HepG2 (cell line): ENCODE data around the gene STAB2. TPM values are rescaled to one million over a fixed set of nuclear protein-coding genes. Genes with fewer than 3 reads are reported as not detected.
A peak's percentile ranks its signal among the peaks of the same experiment; 100 is the strongest.

ENCODE experiments used
- ATAC-seq: fragments of 200-7000 bp; cut with Tn5 transposase; 3 replicates; pipeline ENCODE4 v1.9.1; 2020; ENCODE audit warnings: mild to moderate bottlenecking, moderate library complexity
- BruUV-seq: library from RNA; stranded (reverse); fragments of 400-500 nt; replicated peaks from 2 replicates; lab custom pipeline; 2021; lab: Mats Ljungman, UMichigan
- CTCF ChIA-PET: fragments of 300-600 bp; formaldehyde crosslinking; extraction: SDS; loops from one replicate; lab custom pipeline; 2021; ENCODE audit warnings: low total read pairs, inconsistent platforms, low intra/inter-chr PET ratio; lab: Yijun Ruan, JAX
- POLR2A ChIA-PET: fragments of 350-600 bp; sonication (Branson Sonifier 250); formaldehyde crosslinking; loops from one replicate; lab custom pipeline; 2020; ENCODE audit warnings: antibody characterized with exemption, inconsistent platforms; lab: Yijun Ruan, JAX
- DNase-seq: peaks from one replicate; pipeline ENCODE4 v3.0.0-alpha.2; 2015; ENCODE audit warnings: low spot score
- FAIRE-seq: peaks from 3 replicates; lab custom pipeline; 2011; peaks lifted over from hg19 to GRCh38; lab: Jason Lieb, UNC
- H2AFZ ChIP-seq: one replicate; pipeline ENCODE4 v1.6.1; 2011; ENCODE audit warnings: low read length, inconsistent platforms
- H3K27ac ChIP-seq: fragments of 300-600 bp; 3 replicates; pipeline ENCODE4 v1.8.0; 2011; ENCODE audit warnings: mixed run types, mild to moderate bottlenecking, mixed read lengths, low read length, inconsistent platforms; ENCODE audit not compliant: insufficient read depth; ENCODE audit errors: extremely low read length
- H3K27me3 ChIP-seq, 2 experiments: fragments of 200-600 bp in 1 of 2; 2 replicates in 1 of 2; 3 replicates in 1 of 2; pipeline versions ENCODE4 v1.6.0 to v1.8.0; 2011; ENCODE audit warnings: low read length in 2 of 2, mild to moderate bottlenecking in 2 of 2, moderate library complexity in 2 of 2, inconsistent platforms in 1 of 2; ENCODE audit not compliant: insufficient read depth in 2 of 2, control insufficient read depth in 1 of 2
- H3K36me3 ChIP-seq, 2 experiments: fragments of 200-600 bp in 1 of 2; replicated peaks in 1 of 2; 2 replicates in 1 of 2; 3 replicates in 1 of 2; pipeline versions ENCODE4 v1.5.1 to v1.8.0; 2011; ENCODE audit warnings: low read length in 2 of 2, inconsistent platforms in 1 of 2; ENCODE audit not compliant: insufficient read depth in 2 of 2, control insufficient read depth in 1 of 2
- H3K4me1 ChIP-seq: 2 replicates; pipeline ENCODE4 v1.5.1; 2012; ENCODE audit warnings: low read length, inconsistent platforms; ENCODE audit not compliant: insufficient read depth
- H3K4me2 ChIP-seq: 2 replicates; pipeline ENCODE4 v1.6.0; 2011; ENCODE audit warnings: low read depth, low read length, inconsistent platforms
- H3K4me3 ChIP-seq, 3 experiments: fragments of 200-600 bp in 1 of 3; sonication (generic), shearing (Covaris generic) in 1 of 3; replicated peaks in 1 of 3; 2 replicates each; pipeline ENCODE4 v1.5.1; 2011 to 2016; ENCODE audit warnings: low read length in 3 of 3, inconsistent platforms in 2 of 3, low read depth in 2 of 3, mild to moderate bottlenecking in 2 of 3, control low read depth in 1 of 3, mixed read lengths in 1 of 3; ENCODE audit not compliant: insufficient read depth in 1 of 3
- H3K79me2 ChIP-seq: one replicate; pipeline ENCODE4 v1.6.1; 2011; ENCODE audit warnings: low read length, inconsistent platforms; ENCODE audit not compliant: insufficient read depth
- H3K9ac ChIP-seq: 2 replicates; pipeline ENCODE4 v1.6.0; 2011; ENCODE audit warnings: mild to moderate bottlenecking, low read depth, low read length, inconsistent platforms; ENCODE audit not compliant: insufficient read depth
- H3K9me3 ChIP-seq: 2 replicates; pipeline ENCODE4 v1.5.1; 2012; ENCODE audit warnings: mild to moderate bottlenecking, low read length
- H4K20me1 ChIP-seq: 2 replicates; pipeline ENCODE4 v1.6.0; 2011; ENCODE audit warnings: inconsistent platforms, mild to moderate bottlenecking, low read length, moderate library complexity; ENCODE audit not compliant: insufficient read depth
- ATF6 ChIP-seq: sonication (generic); formaldehyde crosslinking; conservative IDR thresholded peaks from 2 replicates; pipeline ENCODE4 v1.4.0; 2020; ENCODE audit warnings: missing genetic modification reagents
- CREM ChIP-seq, 2 experiments: sonication (generic) in 1 of 2; formaldehyde crosslinking in 1 of 2; IDR thresholded peaks; 2 replicates each; pipeline versions ENCODE4 v1.4.0 to v1.6.1; 2016 to 2020; ENCODE audit warnings: antibody characterized with exemption in 1 of 2, mild to moderate bottlenecking in 1 of 2, missing genetic modification reagents in 1 of 2
- KMT2B ChIP-seq: IDR thresholded peaks from 2 replicates; pipeline ENCODE4 v1.6.1; 2016; ENCODE audit warnings: missing genetic modification reagents, missing compliant biosample characterization
- NFE2 ChIP-seq: sonication (generic); formaldehyde crosslinking; IDR thresholded peaks from 2 replicates; pipeline ENCODE4 v1.4.0; 2020; ENCODE audit warnings: missing genetic modification reagents
- ZNF263 ChIP-seq: sonication (generic); formaldehyde crosslinking; IDR thresholded peaks from 2 replicates; pipeline ENCODE4 v1.4.0; 2020; ENCODE audit warnings: missing genetic modification reagents
- ZNF788 ChIP-seq: sonication (generic); formaldehyde crosslinking; IDR thresholded peaks from 2 replicates; pipeline ENCODE4 v1.5.0; 2020; ENCODE audit warnings: mild to moderate bottlenecking, missing genetic modification reagents, borderline replicate concordance
- ZSCAN30 ChIP-seq: sonication (generic); formaldehyde crosslinking; IDR thresholded peaks from 2 replicates; pipeline ENCODE4 v1.5.0; 2020; ENCODE audit warnings: mild to moderate bottlenecking, missing genetic modification reagents
- WGBS: methylation state at CpG from one replicate; pipeline ENCODE4 v1.1.6; 2017; ENCODE audit warnings: low lambda C conversion rate; 5-methylcytosine and 5-hydroxymethylcytosine counted together
- in situ Hi-C: cut with HindIII; loops from 2 replicates; pipeline ENCODE4 v1.10.0; 2017; ENCODE audit warnings: low pct_unique_long_range_greater_than_20kb; ENCODE audit not compliant: extremely low pct_ligation_motif_present
- intact Hi-C: fragments of 100-400 bp; cut with micrococcal nuclease; formaldehyde crosslinking; loops from one replicate; pipeline ENCODE4 v1.10.0; 2022; ENCODE audit not compliant: unreplicated experiment
- polyA plus RNA-seq, 8 experiments: library from polyadenylated mRNA; depleted of rRNA in 3 of 8; stranded (reverse) in 7 of 8; unstranded in 1 of 8; fragments of >200 nt; fragmentation: Illumina TruSeq in 4 of 8; extraction: Trizol in 4 of 8; gene quantifications; 2 replicates each; pipeline versions ENCODE4 v1.2.1 to v1.2.3, GENCODE V29; 2011 to 2016; ENCODE audit warnings: low read depth in 4 of 8, missing spikeins in 1 of 8, mixed read lengths in 1 of 8; ENCODE audit not compliant: insufficient read depth in 1 of 8
- total RNA-seq, 5 experiments: library from RNA; depleted of rRNA; stranded (reverse); fragments of >200 nt; fragmentation: Illumina TruSeq; extraction: Trizol; gene quantifications; 2 replicates each; pipeline ENCODE4 v1.2.3, GENCODE V29; 2016; ENCODE audit warnings: low read depth in 1 of 5
- TF ChIP-seq, protein P1 (sequence below): sonication (generic); formaldehyde crosslinking; IDR thresholded peaks from 2 replicates; pipeline ENCODE4 v1.5.0; 2020; ENCODE audit warnings: mild to moderate bottlenecking, missing genetic modification reagents, moderate library complexity
- TF ChIP-seq, protein P2 (sequence below): sonication (generic); formaldehyde crosslinking; IDR thresholded peaks from 2 replicates; pipeline ENCODE4 v1.8.1; 2023; ENCODE audit warnings: missing genetic modification reagents, inconsistent platforms, borderline replicate concordance
- TF ChIP-seq, protein P3 (sequence below): sonication (generic); formaldehyde crosslinking; IDR thresholded peaks from 2 replicates; pipeline ENCODE4 v1.5.0; 2020; ENCODE audit warnings: missing genetic modification reagents, mild to moderate bottlenecking, borderline replicate concordance

The STAB2 gene
- total and polyA plus RNA-seq, 2 of the 13 experiments (the other 11 are each of a cell fraction or from before 2014, with no cell fraction given), result not detected

DNA sequence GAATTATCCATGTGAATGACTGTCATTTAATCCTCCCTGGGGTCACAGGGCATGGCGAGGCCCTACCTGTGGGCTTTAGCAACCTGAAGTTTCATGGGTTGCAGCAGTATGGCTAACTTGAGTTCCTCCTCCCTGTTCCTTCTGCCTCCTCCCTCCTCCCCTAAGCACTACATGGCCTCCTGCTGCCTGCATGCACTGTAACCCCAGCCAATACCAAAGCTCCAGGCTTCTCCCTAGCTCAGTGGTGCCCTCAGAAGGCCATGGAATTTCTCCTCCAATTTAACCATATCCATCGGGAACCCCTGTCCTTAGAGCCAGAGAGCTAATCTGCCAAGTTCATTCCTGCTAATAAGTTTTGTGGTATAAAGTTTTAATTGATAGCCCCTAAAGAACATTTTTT, 158.9 kb downstream of the STAB2 start:
- Histone ChIP-seq H3K9me3 (no peaks in the 10 kb centered on the region), H2AFZ (no peak overlapping the region), H3K79me2 (no peaks in the 10 kb centered on the region), H3K36me3 (no peaks in the 10 kb centered on the region), H4K20me1 (no peaks in the 10 kb centered on the region), H3K4me2 (no peak overlapping the region), H3K4me3 (no peak overlapping the region), H3K27ac (no peak overlapping the region), H3K27me3 (0 out of 5 replicates have a peak, but pooled peaks cover 0 to 3% of the 10 kb centered on the region in 2 experiments), H3K4me1 (no peaks in the 10 kb centered on the region), H3K9ac (no peak overlapping the region)
- TF ChIP-seq, protein P1, sequence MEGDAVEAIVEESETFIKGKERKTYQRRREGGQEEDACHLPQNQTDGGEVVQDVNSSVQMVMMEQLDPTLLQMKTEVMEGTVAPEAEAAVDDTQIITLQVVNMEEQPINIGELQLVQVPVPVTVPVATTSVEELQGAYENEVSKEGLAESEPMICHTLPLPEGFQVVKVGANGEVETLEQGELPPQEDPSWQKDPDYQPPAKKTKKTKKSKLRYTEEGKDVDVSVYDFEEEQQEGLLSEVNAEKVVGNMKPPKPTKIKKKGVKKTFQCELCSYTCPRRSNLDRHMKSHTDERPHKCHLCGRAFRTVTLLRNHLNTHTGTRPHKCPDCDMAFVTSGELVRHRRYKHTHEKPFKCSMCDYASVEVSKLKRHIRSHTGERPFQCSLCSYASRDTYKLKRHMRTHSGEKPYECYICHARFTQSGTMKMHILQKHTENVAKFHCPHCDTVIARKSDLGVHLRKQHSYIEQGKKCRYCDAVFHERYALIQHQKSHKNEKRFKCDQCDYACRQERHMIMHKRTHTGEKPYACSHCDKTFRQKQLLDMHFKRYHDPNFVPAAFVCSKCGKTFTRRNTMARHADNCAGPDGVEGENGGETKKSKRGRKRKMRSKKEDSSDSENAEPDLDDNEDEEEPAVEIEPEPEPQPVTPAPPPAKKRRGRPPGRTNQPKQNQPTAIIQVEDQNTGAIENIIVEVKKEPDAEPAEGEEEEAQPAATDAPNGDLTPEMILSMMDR, result peak; percentile 12; the same call in 1 of the 2 replicates
- TF ChIP-seq, protein P2, sequence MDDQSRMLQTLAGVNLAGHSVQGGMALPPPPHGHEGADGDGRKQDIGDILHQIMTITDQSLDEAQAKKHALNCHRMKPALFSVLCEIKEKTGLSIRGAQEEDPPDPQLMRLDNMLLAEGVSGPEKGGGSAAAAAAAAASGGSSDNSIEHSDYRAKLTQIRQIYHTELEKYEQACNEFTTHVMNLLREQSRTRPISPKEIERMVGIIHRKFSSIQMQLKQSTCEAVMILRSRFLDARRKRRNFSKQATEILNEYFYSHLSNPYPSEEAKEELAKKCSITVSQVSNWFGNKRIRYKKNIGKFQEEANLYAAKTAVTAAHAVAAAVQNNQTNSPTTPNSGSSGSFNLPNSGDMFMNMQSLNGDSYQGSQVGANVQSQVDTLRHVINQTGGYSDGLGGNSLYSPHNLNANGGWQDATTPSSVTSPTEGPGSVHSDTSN (CRISPR knock-in tag), result no peak
- no peak for TF ChIP-seq KMT2B (CRISPR knock-in tag)
- TF ChIP-seq ATF6, result no peak
- no peak for TF ChIP-seq CREM (IDR thresholded peaks at IDR 0.05)
- TF ChIP-seq CREM (CRISPR knock-in tag; IDR thresholded peaks at IDR 0.05), result no peak
- TF ChIP-seq ZNF788, result no peak
- TF ChIP-seq NFE2 (CRISPR knock-in tag), result no peak
- TF ChIP-seq, protein P3, sequence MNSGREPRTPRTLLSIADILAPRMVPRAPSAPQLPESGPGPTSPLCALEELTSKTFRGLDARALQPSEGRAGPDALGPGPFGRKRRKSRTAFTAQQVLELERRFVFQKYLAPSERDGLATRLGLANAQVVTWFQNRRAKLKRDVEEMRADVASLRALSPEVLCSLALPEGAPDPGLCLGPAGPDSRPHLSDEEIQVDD (CRISPR knock-in tag), result no peak
- TF ChIP-seq ZSCAN30 (CRISPR knock-in tag), result no peak
- TF ChIP-seq ZNF263 (CRISPR knock-in tag), result peak; percentile 63
- intact Hi-C loops, result no loop called here
- CTCF ChIA-PET, result no interaction called here
- no TSS peak for BruUV-seq
- FAIRE-seq (no peak), DNase-seq (no peak), ATAC-seq (peak; percentile 67)
- in situ Hi-C loops, result no loop called here
- WGBS, result 40% methylated on average over 2 of the region's 2 CpGs
- POLR2A ChIA-PET, result no interaction called here
